Suprapubic skin (tissue), 4 donors: ENCODE measurements around the gene PGLYRP4. TPM values are rescaled to one million over a fixed set of nuclear protein-coding genes. Genes with fewer than 3 reads are reported as not detected.

Experiments used
- DNase-seq, 2 donors: peaks; one replicate each; pipeline ENCODE4 v3.0.0-alpha.2; 2019; ENCODE audit warnings: low spot score in 2 of 2
- H3K27ac ChIP-seq: fragments of 200-600 bp; sonication (generic); one replicate; pipeline ENCODE4 v1.5.1; 2019
- H3K27me3 ChIP-seq: fragments of 200-600 bp; sonication (generic); one replicate; pipeline ENCODE4 v1.5.1; 2019
- H3K36me3 ChIP-seq: fragments of 200-600 bp; sonication (generic); one replicate; pipeline ENCODE4 v1.5.1; 2019
- H3K4me1 ChIP-seq: fragments of 200-600 bp; sonication (generic); one replicate; pipeline ENCODE4 v1.5.1; 2019
- H3K4me3 ChIP-seq: fragments of 200-600 bp; sonication (generic); one replicate; pipeline ENCODE4 v1.5.1; 2019; ENCODE audit warnings: mild to moderate bottlenecking
- H3K9me3 ChIP-seq: fragments of 200-600 bp; sonication (generic); one replicate; pipeline ENCODE4 v1.5.1; 2019
- EP300 ChIP-seq: sonication (generic); formaldehyde crosslinking; IDR thresholded peaks from one replicate; pipeline ENCODE4 v1.6.1; 2017; ENCODE audit warnings: antibody characterized with exemption
- POLR2A ChIP-seq, 2 donors: fragments of 450-650 bp; IDR thresholded peaks; one replicate each; pipeline ENCODE4 v1.6.1; 2017; ENCODE audit warnings: antibody characterized with exemption in 2 of 2, mild to moderate bottlenecking in 2 of 2, moderate library complexity in 2 of 2
- POLR2AphosphoS5 ChIP-seq, 3 donors: sonication (generic); formaldehyde crosslinking; IDR thresholded peaks; one replicate each; pipeline ENCODE4 v1.6.1; 2017; ENCODE audit warnings: antibody characterized with exemption in 3 of 3
- WGBS: methylation state at CpG from one replicate; pipeline ENCODE4 v1.1.5; 2018; 5-methylcytosine and 5-hydroxymethylcytosine counted together
- total RNA-seq, 4 donors: library from RNA; depleted of rRNA; stranded (reverse); fragments of >200 nt; gene quantifications; one replicate each; pipeline ENCODE4 v1.1.0, GENCODE V29; 2016
- TF ChIP-seq, protein P1 (sequence below), 2 donors: fragments of 200-600 bp in 1 of 2; fragments of 450-650 bp in 1 of 2; sonication (generic) in 1 of 2; IDR thresholded peaks; one replicate each; pipeline ENCODE4 v1.5.1; 2016 to 2019; ENCODE audit warnings: antibody characterized with exemption in 2 of 2, mild to moderate bottlenecking in 1 of 2, moderate library complexity in 1 of 2

The PGLYRP4 gene
- total RNA-seq, 4 donors from 2014 or later, result 13.0 to 35.0 (median 21.2) TPM

DNA sequence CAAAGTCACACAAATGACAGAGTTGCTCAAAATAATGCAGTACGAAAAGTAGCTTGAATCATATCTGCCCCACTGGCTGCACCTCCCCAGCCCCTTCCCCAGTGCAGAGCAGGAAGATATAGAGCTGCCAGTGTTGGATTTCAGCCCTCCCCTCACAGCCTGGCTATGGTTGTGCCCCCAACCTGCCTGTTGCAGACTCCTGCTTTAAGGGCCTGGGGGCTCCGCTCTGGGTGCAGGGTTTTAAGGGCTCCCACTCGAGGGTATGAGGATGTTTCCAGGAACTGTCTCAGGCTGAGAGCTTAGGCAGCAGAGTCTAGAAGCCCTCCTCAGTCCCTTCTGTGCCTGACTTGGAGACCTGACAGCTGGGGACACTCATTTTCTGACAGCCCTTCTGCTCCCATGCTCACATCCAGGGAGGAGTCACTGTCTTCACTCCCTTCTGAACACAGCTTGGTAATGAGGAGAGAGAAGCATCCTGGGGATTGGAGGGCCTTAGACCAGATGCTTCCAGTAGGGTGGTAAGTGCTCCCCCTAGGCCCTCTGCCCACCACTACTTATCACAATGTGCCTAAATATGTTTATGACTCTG lies 13.6 kb upstream of the PGLYRP4 start:
- Histone ChIP-seq H3K27me3 (no peaks in the 10 kb centered on the region), H3K4me3 (no peak overlapping the region), H3K36me3 (no peaks in the 10 kb centered on the region), H3K4me1 (peaks cover 44% of the 10 kb centered on the region), H3K9me3 (no peaks in the 10 kb centered on the region), H3K27ac (no peak overlapping the region)
- no peak for TF ChIP-seq POLR2A (IDR thresholded peaks at IDR 0.05)
- WGBS, result 87% methylated on average over 3 of the region's 3 CpGs
- DNase-seq, result peak; percentile 34 to 44

DNA sequence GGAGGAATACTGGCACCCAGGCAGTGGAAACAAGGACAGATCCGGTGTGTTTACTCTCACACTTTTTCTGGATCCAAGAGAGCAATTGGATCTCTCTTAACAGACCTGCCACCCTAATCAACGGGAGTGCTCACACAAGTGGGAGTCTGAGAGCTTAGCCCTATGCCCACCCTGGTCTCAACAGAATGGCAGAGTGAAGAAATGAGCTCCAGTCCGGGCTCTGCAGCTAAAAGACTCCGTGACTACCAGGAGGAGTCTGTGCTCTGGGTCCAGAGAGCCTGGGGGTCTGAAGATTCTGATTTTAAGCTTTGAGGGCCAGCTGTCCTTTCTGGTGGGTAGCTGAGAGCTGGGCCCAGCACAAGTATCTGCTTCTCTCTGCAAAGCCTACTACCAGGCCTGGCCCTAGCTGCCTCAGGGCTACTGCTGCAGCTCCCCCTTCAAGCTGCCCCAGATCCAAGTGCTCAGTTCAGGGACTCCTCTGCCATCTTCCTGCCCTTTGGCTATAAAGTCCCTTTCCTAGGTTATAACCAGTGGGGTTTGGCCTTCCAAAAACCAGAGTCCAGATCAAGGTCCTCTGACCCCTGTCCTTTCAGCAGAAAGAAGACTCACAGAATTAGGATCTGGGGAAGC lies 13.0 kb upstream of the PGLYRP4 start:
- H3K4me3 ChIP-seq, result no peak overlapping the region
- H3K4me1 ChIP-seq, result peaks cover 47% of the 10 kb centered on the region
- peak; percentile 13 to 67 for DNase-seq
- no peaks in the 10 kb centered on the region for H3K27me3 ChIP-seq
- no peak overlapping the region for H3K27ac ChIP-seq
- TF ChIP-seq, protein P1, sequence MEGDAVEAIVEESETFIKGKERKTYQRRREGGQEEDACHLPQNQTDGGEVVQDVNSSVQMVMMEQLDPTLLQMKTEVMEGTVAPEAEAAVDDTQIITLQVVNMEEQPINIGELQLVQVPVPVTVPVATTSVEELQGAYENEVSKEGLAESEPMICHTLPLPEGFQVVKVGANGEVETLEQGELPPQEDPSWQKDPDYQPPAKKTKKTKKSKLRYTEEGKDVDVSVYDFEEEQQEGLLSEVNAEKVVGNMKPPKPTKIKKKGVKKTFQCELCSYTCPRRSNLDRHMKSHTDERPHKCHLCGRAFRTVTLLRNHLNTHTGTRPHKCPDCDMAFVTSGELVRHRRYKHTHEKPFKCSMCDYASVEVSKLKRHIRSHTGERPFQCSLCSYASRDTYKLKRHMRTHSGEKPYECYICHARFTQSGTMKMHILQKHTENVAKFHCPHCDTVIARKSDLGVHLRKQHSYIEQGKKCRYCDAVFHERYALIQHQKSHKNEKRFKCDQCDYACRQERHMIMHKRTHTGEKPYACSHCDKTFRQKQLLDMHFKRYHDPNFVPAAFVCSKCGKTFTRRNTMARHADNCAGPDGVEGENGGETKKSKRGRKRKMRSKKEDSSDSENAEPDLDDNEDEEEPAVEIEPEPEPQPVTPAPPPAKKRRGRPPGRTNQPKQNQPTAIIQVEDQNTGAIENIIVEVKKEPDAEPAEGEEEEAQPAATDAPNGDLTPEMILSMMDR (IDR thresholded peaks at IDR 0.05), result no peak
- TF ChIP-seq POLR2AphosphoS5 (IDR thresholded peaks at IDR 0.05) (no peak), POLR2A (IDR thresholded peaks at IDR 0.05) (no peak), EP300 (no peak)
- H3K9me3 ChIP-seq, result no peaks in the 10 kb centered on the region
- WGBS, result 100% methylated on average over 2 of the region's 4 CpGs
- H3K36me3 ChIP-seq, result no peaks in the 10 kb centered on the region

DNA sequence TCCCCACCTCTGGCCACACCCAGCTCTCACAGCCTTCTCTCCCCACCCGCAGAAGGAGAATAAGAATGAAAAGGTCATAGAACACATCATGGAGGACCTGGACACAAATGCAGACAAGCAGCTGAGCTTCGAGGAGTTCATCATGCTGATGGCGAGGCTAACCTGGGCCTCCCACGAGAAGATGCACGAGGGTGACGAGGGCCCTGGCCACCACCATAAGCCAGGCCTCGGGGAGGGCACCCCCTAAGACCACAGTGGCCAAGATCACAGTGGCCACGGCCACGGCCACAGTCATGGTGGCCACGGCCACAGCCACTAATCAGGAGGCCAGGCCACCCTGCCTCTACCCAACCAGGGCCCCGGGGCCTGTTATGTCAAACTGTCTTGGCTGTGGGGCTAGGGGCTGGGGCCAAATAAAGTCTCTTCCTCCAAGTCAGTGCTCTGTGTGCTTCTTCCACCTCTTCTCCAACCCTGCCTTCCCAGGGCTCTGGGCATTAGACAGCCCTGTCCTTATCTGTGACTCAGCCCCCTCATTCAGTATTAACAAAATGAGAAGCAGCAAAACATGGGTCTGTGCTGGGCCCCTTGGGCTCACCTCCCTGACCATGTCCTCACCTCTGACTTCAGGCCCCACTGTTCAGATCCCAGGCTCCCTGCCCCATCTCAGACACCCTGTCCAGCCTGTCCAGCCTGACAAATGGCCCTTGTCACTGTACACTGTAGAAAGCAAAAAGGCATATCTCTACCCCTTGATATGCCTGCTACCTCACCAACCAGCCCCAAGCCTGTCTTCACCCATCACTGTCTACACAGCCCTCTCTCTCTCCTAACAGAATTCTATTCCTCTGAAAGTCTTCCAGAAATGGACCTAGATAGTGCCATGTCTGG lies 12.2 kb upstream of the PGLYRP4 start:
- Histone ChIP-seq H3K27me3 (no peaks in the 10 kb centered on the region), H3K4me1 (peaks cover 48% of the 10 kb centered on the region), H3K4me3 (no peak overlapping the region), H3K9me3 (no peaks in the 10 kb centered on the region), H3K36me3 (no peaks in the 10 kb centered on the region), H3K27ac (no peak overlapping the region)
- 87% methylated on average over 7 of the region's 11 CpGs for WGBS
- DNase-seq, result peak; percentile 40 to 63
- TF ChIP-seq POLR2AphosphoS5 (IDR thresholded peaks at IDR 0.05), result no peak
- TF ChIP-seq, protein P1 (IDR thresholded peaks at IDR 0.05), result no peak
- TF ChIP-seq POLR2A (IDR thresholded peaks at IDR 0.05), result no peak
- no peak for TF ChIP-seq EP300

DNA sequence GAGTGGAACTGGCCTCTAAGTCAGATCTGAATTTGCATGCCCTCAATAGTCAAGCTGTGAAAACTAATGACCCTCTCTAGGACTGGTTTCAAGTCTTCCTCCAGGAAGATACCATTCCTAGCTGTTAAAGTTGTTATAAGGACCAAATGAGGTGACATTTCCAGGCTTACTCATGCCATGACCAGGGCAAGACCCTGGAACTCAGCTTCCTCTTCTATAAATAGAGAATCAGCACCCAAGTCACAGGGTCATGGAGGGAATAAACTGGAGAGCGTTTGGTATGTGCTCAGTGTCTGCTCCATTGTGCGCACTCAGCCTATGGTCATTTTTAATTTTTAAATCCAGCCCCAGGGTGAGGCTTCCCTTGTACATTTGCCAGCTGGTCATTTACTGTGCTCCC lies 11.5 kb upstream of the PGLYRP4 start:
- DNase-seq, result no peak
- Histone ChIP-seq H3K27ac (no peak overlapping the region), H3K4me1 (peaks cover 42% of the 10 kb centered on the region), H3K27me3 (no peaks in the 10 kb centered on the region), H3K36me3 (no peaks in the 10 kb centered on the region), H3K9me3 (no peaks in the 10 kb centered on the region), H3K4me3 (no peak overlapping the region)
- TF ChIP-seq POLR2AphosphoS5 (IDR thresholded peaks at IDR 0.05) (no peak), POLR2A (IDR thresholded peaks at IDR 0.05) (no peak), EP300 (no peak)
- TF ChIP-seq, protein P1 (IDR thresholded peaks at IDR 0.05), result no peak
- 61% methylated on average over 2 of the region's 2 CpGs for WGBS

DNA sequence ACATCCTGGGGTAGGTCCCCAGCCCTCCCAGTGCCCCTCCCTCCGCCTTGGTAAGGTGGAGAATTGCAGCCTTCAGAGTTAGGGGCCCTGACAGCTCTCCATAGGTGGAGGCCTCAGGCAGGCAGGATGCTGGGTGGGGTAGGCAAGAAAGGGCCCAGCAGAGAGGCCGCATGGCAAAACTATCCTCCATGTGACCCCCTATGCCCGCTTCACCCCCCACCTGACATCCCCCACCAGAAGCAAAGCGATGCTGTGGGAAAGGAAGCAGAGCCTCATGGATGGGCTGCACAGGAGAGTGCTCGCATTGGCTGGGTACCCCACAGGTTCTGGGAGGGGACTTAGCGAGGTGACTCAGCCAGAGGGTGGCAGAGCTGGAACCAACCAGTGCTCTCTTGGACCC lies 10.6 kb upstream of the PGLYRP4 start:
- WGBS, result 95% methylated on average over 6 of the region's 6 CpGs
- peak; percentile 46 to 52 for DNase-seq
- Histone ChIP-seq H3K27me3 (no peaks in the 10 kb centered on the region), H3K27ac (no peak overlapping the region), H3K36me3 (no peaks in the 10 kb centered on the region), H3K4me1 (peaks cover 33% of the 10 kb centered on the region), H3K4me3 (no peak overlapping the region), H3K9me3 (no peaks in the 10 kb centered on the region)
- TF ChIP-seq POLR2AphosphoS5 (IDR thresholded peaks at IDR 0.05), result no peak
- no peak for TF ChIP-seq POLR2A (IDR thresholded peaks at IDR 0.05)
- TF ChIP-seq EP300, result no peak
- TF ChIP-seq, protein P1 (IDR thresholded peaks at IDR 0.05), result no peak
